Panc1 (cell line): ENCODE results near the gene NMNAT3. TPM values are rescaled to one million over a fixed set of nuclear protein-coding genes. Genes with fewer than 3 reads are reported as not detected.

ENCODE experiments used
- ATAC-seq: fragments of 200-7000 bp; cut with Tn5 transposase; 2 replicates; pipeline ENCODE4 v1.9.1; 2020; ENCODE audit warnings: mild to moderate bottlenecking, moderate library complexity
- BruUV-seq: library from RNA; stranded (reverse); fragments of 400-500 nt; replicated peaks from 2 replicates; lab custom pipeline; 2021; lab: Mats Ljungman, UMichigan
- CTCF ChIA-PET: fragments of 300-600 bp; sonication (Branson Sonifier 250); formaldehyde crosslinking; loops from one replicate; lab custom pipeline; 2022; ENCODE audit warnings: antibody characterized with exemption; lab: Charles Lee
- POLR2A ChIA-PET: fragments of 300-600 bp; sonication (Branson Sonifier 250); formaldehyde crosslinking; loops from one replicate; lab custom pipeline; 2022; ENCODE audit warnings: antibody characterized with exemption; lab: Charles Lee
- DNase-seq: peaks from one replicate; pipeline ENCODE4 v3.0.0-alpha.2; 2010; ENCODE audit warnings: low read depth, low spot score
- H3K27ac ChIP-seq: 2 replicates; pipeline ENCODE4 v1.5.1; 2011; ENCODE audit warnings: mild to moderate bottlenecking, low read length, inconsistent platforms
- H3K27me3 ChIP-seq: fragments of 200-500 bp; sonication (Bioruptor generic); 2 replicates; pipeline ENCODE4 v1.6.0; 2014; ENCODE audit warnings: low read length, inconsistent platforms; ENCODE audit not compliant: control insufficient read depth, insufficient read depth
- H3K36me3 ChIP-seq: fragments of 200-500 bp; sonication (Bioruptor generic); 2 replicates; pipeline ENCODE4 v1.5.1; 2014; ENCODE audit warnings: inconsistent platforms, mild to moderate bottlenecking, low read length, moderate library complexity; ENCODE audit not compliant: control insufficient read depth, insufficient read depth
- H3K4me1 ChIP-seq: 2 replicates; pipeline ENCODE4 v1.5.1; 2011; ENCODE audit warnings: inconsistent platforms, mild to moderate bottlenecking, low read length, moderate library complexity; ENCODE audit not compliant: control insufficient read depth, insufficient read depth
- H3K4me3 ChIP-seq, 2 experiments: 2 replicates each; pipeline ENCODE4 v1.5.1; 2011 to 2012; ENCODE audit warnings: low read depth in 2 of 2, low read length in 2 of 2, mild to moderate bottlenecking in 2 of 2, inconsistent platforms in 1 of 2, moderate library complexity in 1 of 2
- H3K9me3 ChIP-seq: fragments of 200-500 bp; sonication (Bioruptor generic); 2 replicates; pipeline ENCODE4 v1.5.1; 2014; ENCODE audit warnings: low read depth, mild to moderate bottlenecking, inconsistent platforms, low read length, moderate library complexity; ENCODE audit not compliant: control insufficient read depth, insufficient read depth
- POLR2AphosphoS5 ChIP-seq: IDR thresholded peaks from 2 replicates; pipeline ENCODE4 v1.6.1; 2012; ENCODE audit warnings: mild to moderate bottlenecking, low read depth, low read length, moderate library complexity
- REST ChIP-seq, 2 experiments: IDR thresholded peaks; 2 replicates each; pipeline ENCODE4 v1.6.1; 2011 to 2012; ENCODE audit warnings: low read depth in 2 of 2, control low read depth in 1 of 2, low read length in 1 of 2, mild to moderate bottlenecking in 1 of 2, moderate library complexity in 1 of 2; ENCODE audit not compliant: insufficient read depth in 1 of 2
- SIN3A ChIP-seq: IDR thresholded peaks from 2 replicates; pipeline ENCODE4 v1.6.1; 2012; ENCODE audit warnings: low read depth, mild to moderate bottlenecking, low read length, moderate library complexity, borderline replicate concordance; ENCODE audit not compliant: insufficient read depth
- TCF7L2 ChIP-seq: IDR thresholded peaks from 2 replicates; pipeline ENCODE4 v1.6.1; 2011; ENCODE audit warnings: mild to moderate bottlenecking, low read depth, low read length, inconsistent platforms
- in situ Hi-C: cut with HindIII; loops from 2 replicates; pipeline ENCODE4 v1.10.0; 2016; ENCODE audit warnings: low sequenced_read_pairs, low pct_unique_long_range_greater_than_20kb
- intact Hi-C: fragments of 100-400 bp; cut with micrococcal nuclease; formaldehyde crosslinking; loops from one replicate; pipeline ENCODE4 v1.10.0; 2022; ENCODE audit not compliant: unreplicated experiment
- total RNA-seq: library from RNA; stranded (reverse); gene quantifications from one replicate; pipeline ENCODE4 v1.2.1, GENCODE V29; 2021; ENCODE audit not compliant: unreplicated experiment
- TF ChIP-seq, protein P1 (sequence below): fragments of 450-650 bp; IDR thresholded peaks from 2 replicates; pipeline ENCODE4 v1.5.1; 2017; ENCODE audit warnings: mild to moderate bottlenecking

Gene NMNAT3
- total RNA-seq, 1 experiment from 2014 or later, result 1.9 TPM

GRCh38 chr3:139668332-139668731 is 9.4 kb downstream of the NMNAT3 start:
- H3K4me1 ChIP-seq, result no peaks in the 10 kb centered on the region
- in situ Hi-C loops, result no loop called here
- BruUV-seq, result no TSS peak
- H3K4me3 ChIP-seq, result no peak overlapping the region
- POLR2A ChIA-PET, result no interaction called here
- DNase-seq (no peak), ATAC-seq (no peak)
- H3K27me3 ChIP-seq, result no peaks in the 10 kb centered on the region
- no peak overlapping the region for H3K27ac ChIP-seq
- intact Hi-C loops, result no loop called here
- TF ChIP-seq, protein P1, sequence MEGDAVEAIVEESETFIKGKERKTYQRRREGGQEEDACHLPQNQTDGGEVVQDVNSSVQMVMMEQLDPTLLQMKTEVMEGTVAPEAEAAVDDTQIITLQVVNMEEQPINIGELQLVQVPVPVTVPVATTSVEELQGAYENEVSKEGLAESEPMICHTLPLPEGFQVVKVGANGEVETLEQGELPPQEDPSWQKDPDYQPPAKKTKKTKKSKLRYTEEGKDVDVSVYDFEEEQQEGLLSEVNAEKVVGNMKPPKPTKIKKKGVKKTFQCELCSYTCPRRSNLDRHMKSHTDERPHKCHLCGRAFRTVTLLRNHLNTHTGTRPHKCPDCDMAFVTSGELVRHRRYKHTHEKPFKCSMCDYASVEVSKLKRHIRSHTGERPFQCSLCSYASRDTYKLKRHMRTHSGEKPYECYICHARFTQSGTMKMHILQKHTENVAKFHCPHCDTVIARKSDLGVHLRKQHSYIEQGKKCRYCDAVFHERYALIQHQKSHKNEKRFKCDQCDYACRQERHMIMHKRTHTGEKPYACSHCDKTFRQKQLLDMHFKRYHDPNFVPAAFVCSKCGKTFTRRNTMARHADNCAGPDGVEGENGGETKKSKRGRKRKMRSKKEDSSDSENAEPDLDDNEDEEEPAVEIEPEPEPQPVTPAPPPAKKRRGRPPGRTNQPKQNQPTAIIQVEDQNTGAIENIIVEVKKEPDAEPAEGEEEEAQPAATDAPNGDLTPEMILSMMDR, result no peak
- no peak for TF ChIP-seq SIN3A
- TF ChIP-seq REST (IDR thresholded peaks at IDR 0.05; ENCODE audit: insufficient read depth in 1 of 2, low read depth in 2 of 2, low read length in 1 of 2), result no peak
- no peak for TF ChIP-seq TCF7L2
- no peak for TF ChIP-seq POLR2AphosphoS5
- no peaks in the 10 kb centered on the region for H3K9me3 ChIP-seq
- H3K36me3 ChIP-seq, result no peaks in the 10 kb centered on the region
- CTCF ChIA-PET, result no interaction called here

DNA sequence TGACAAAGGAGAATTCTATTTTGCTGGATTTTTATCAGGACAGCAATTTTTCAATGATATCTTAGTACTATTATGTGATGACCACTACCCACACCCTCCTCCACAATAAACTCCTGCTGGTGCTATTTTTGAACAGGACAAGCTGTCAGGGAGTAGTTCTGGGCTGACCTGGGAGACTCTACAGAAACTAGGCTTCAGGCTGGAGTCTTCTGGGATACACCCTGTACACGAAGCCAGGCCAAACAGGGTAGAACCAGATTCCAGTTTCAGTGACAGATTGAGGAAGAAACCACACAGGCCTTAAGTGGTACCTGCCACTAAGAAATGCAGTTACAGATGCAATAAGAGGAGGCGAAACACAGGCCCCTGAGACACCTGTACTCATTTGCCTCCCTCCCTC is 12.8 kb downstream of the NMNAT3 start:
- DNase-seq, result no peak

More for the DNA sequence above, 12.8 kb downstream of the NMNAT3 start:
- H3K9me3 ChIP-seq, result no peaks in the 10 kb centered on the region
- no peaks in the 10 kb centered on the region for H3K27me3 ChIP-seq
- no peak overlapping the region for H3K4me3 ChIP-seq
- H3K4me1 ChIP-seq, result no peaks in the 10 kb centered on the region
- H3K27ac ChIP-seq, result no peak overlapping the region
- TF ChIP-seq SIN3A (no peak), REST (IDR thresholded peaks at IDR 0.05; ENCODE audit: insufficient read depth in 1 of 2, low read depth in 2 of 2, low read length in 1 of 2) (no peak), POLR2AphosphoS5 (no peak), TCF7L2 (no peak)
- TF ChIP-seq, protein P1, result no peak
- POLR2A ChIA-PET, result no interaction called here
- no peaks in the 10 kb centered on the region for H3K36me3 ChIP-seq
- CTCF ChIA-PET, result no interaction called here
- in situ Hi-C loops, result no loop called here
- no peak for ATAC-seq
- intact Hi-C loops, result no loop called here
- no TSS peak for BruUV-seq
